ENCODE data around the gene PLPP7.

DNA sequence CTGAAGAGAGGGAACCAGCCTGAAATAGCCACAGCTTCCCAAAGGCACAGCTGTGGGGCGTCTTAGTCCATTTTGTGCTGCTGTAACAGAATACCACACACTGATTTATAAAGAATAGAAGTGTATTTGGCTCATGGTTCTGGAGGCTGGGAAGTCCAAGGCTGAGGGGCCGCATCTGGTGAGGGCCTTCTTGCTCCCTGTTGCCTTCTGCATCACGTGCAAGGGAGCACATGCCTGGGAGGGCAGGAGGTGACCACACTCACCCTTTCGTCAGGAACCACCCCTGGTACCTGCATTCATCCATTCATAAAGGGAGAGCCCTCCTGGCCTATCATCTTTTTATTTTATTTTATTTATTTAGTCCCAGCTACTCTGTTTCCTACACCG lies 10.4 kb downstream of the PLPP7 start:
- TF ChIP-seq GATA2 (IDR thresholded peaks at IDR 0.05; ENCODE audit: low read depth, low read length) = no peak
- TF ChIP-seq GATA3 (IDR thresholded peaks at IDR 0.05; ENCODE audit: low read depth, low read length) = no peak
